Hypothalamus (tissue), 51 donors: ENCODE results near the gene C2orf49.
A peak's percentile ranks its signal among the peaks of the same experiment; 100 is the strongest.
"Not testable (repeated sequence)": the region's sequence is repeated elsewhere in the genome, so short reads cannot be mapped to it uniquely, and the experiment has no call there.

Experiments used
- DNase-seq, 51 donors: peaks; one replicate each; lab custom pipeline; 2025; lab: John Stamatoyannopoulos, UW

Gene C2orf49

GRCh38 chr2:105320651-105321215, 16.6 kb upstream of the C2orf49 start:
- no peak for DNase-seq

GRCh38 chr2:105321875-105322646, 15.3 kb upstream of the C2orf49 start:
- no peak for DNase-seq

- no peak for DNase-seq
Observed at GRCh38 chr2:105323111-105323510, 14.2 kb upstream of the C2orf49 start.

DNA sequence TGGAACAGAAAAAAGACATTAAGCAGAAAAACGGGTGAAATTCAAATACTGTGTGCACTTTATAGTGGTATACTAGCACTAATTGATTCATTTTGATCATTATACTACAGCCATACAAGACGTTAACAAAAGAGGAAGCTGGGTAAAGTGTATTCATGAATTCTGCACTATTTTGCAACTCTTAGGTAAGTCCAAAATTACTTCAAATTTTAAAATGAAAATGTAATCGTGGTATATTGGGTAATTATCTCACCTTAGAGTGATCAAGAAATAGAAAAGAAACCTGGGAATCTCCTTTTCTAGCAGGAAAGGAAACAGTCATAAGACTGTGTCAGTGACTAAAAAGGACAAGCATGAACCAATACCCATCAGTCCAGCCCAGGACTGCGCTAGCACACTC, 13.2 kb upstream of the C2orf49 start:
- no peak for DNase-seq

GRCh38 chr2:105324732-105325131, 12.6 kb upstream of the C2orf49 start:
- no peak for DNase-seq

GRCh38 chr2:105325389-105325963, 11.9 kb upstream of the C2orf49 start:
- DNase-seq: no peak

- not testable (repeated sequence) for DNase-seq
Observed at GRCh38 chr2:105327271-105327670, 10.1 kb upstream of the C2orf49 start.

DNA sequence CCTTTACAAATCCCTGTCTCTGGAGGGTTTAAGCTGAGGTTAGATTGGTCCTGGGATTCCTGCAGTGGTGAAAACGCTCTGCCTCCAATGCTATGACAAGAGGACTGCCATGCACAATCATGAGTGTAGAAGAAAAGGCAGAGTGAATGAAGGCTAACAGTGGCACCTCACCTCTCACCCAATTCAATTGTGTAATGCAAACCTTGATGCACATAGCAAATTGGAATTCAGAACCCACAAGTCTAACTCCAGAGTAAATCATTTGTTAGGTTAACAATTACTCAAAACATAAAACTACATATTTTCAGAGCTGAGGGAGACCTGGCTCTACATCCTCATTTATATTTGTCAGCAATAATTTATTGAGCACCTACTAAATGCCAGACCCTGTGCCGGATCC, 9.7 kb upstream of the C2orf49 start:
- no peak for DNase-seq

GRCh38 chr2:105328281-105329196, 8.8 kb upstream of the C2orf49 start:
- peak in 17 of 51 donors; percentile 11 to 63 (median 28) for DNase-seq

DNA sequence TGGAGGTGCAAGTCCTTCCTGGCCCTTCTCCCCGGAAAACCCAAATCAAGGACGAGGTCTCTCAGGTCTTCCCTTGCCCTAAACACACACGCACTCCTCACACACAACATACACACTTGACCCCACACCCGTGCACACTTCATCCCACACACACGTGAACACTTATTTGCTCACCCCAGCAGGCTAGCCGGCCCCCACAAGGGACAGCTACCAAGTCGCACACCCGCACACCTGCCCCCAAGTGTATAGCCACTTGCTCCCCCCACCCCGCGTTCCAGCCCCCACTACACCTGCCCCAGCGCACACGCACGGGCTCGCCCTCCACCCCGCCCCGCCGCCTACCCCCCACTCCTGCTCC, 8.2 kb upstream of the C2orf49 start:
- DNase-seq: peak in 9 of 51 donors; percentile 12 to 42 (median 24)

- peak in 34 of 51 donors; percentile 6 to 75 (median 46) for DNase-seq
Observed at GRCh38 chr2:105329561-105330495, 7.5 kb upstream of the C2orf49 start, which contains the start of gene TGFBRAP1. TSS of gene TGFBRAP1 (minus strand) at chr2:105329735. CDS start at chr2:105308301, 21,434 bp downstream.

GRCh38 chr2:105330681-105331375, 6.5 kb upstream of the C2orf49 start:
- no peak for DNase-seq

GRCh38 chr2:105334211-105334610, 3.1 kb upstream of the C2orf49 start:
- no peak for DNase-seq

- DNase-seq: no peak
Observed at GRCh38 chr2:105335469-105335868, 1.9 kb upstream of the C2orf49 start.

DNA sequence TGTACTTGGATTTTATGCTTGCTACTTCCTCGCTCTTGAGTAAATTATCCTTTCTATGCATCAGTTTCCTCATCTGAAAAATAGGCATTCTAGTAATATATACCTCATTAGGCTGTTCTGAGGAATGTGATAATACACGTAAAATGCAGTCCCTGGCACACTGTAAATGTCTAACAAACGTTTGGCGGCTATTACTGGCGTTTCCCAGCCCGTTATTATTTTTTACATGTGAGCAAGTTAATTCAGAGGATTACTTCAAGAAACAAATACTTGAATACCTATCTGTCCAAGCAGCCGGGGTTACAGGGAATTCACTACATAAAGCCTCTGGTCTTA, 586 bp upstream of the C2orf49 start:
- DNase-seq: no peak

GRCh38 chr2:105338020-105338385, 663 bp downstream of the C2orf49 start:
- DNase-seq: no peak

DNA sequence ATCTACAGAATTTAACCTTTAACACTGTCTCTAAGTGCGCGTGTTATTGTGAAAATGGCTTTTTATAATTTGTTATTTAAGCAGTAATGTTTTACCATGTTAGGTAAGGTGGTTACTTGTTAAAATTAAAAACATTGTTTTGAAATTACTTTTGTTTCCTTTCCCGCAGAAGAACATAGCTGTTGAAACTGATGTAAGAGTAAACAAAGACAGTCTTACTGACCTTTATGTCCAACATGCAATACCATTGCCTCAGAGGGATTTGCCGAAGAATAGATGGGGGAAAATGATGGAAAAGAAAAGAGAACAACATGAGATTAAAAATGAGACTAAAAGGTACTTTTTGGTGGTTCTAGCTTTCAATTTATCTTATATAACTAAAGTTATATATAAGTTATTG, 2.1 kb downstream of the C2orf49 start:
- DNase-seq: no peak

DNA sequence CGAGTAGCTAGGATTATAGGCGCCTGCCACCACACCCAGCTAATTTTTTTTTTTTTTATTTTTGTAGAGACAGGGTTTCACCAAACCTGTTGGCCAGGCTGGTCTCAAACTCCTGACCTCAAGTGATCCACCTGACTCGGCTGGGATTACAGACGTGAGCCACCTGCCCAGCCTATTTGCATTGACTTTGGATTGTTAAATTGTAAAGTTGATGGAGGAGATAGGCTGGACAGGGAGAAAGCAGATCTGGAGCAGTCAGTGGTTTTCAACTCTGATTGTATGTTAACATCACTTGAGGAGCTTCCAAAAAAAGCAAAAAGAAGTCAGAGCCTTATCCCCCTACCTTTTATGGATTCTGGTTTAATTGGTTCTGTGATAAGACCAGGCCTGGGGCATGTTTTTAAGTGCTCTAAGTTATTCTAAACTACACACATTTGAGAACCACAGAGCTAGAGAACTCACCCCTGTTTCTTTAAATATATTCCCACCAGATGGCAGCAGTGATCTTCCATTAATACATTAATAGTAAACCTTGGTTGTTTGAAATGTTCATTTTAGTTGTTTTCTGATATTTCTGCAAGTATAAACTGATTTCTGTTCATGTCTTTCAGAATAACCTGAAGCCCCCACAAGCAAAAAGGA, 7.5 kb downstream of the C2orf49 start:
- DNase-seq: no peak

DNA sequence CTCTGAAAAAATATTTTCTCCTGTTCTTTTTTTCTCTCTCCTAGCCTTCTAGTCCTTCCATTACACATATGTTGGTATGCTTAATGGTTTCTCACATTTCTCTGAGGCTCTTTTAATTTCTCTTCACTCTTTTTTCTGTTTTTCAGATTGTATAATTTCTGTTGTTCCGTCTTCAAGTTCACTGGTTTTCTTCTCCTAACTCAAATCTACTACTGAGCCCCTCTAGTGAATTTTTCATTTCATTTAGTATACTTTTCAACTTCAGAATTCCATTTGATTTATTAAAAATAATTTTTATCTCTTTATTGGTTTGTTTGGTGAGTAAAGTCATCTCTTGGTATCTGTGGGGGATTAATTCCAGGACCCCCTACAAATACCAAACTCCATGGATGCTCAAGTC, 19.8 kb downstream of the C2orf49 start:
- no peak for DNase-seq
